ENCODE measurements around the gene USP44.
"Not testable (repeated sequence)": the region's sequence is repeated elsewhere in the genome, so short reads cannot be mapped to it uniquely, and the experiment has no call there.

The USP44 gene

DNA sequence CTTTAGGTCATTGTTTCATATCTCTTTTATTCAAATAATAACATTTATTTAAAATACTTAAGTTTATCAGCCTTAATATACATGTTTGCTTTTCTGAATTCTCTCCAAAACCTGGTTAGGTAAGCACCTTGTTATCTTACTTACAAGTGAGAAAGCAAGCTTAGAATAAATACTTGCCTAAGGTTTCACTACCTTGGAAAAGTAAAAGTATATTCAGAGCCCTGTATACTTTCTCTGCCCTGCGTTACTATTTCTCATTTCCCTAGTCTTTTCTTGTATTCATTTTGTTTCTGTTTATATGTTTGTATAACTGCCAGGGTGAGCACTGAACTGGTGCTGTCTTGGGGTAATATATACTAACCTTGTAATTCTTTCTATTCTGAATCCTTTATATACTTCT, 55.8 kb downstream of the USP44 start:
- Mint-ChIP-seq H3K27ac (ENCODE audit: low read depth) (peak overlapping the region; percentile 30), H3K4me3 (no peak overlapping the region), H3K36me3 (ENCODE audit: insufficient read depth) (peaks cover 60% of the 10 kb centered on the region)

GRCh38 chr12:95494888-95495287, 56.4 kb downstream of the USP44 start:
- H3K9me3 Mint-ChIP-seq = no peaks in the 10 kb centered on the region
- ATAC-seq (replicated peaks; ENCODE audit: extremely low read depth, poor library complexity, severe bottlenecking) (no peak), DNase-seq (ENCODE audit: low spot score in 2 of 2) (no peak)
- peaks cover 63% of the 10 kb centered on the region for H3K36me3 Mint-ChIP-seq (ENCODE audit: insufficient read depth)
- H3K27ac Mint-ChIP-seq (ENCODE audit: low read depth) = no peak overlapping the region
- H3K4me3 Mint-ChIP-seq = no peak overlapping the region
- H3K27me3 Mint-ChIP-seq = no peaks in the 10 kb centered on the region
- H3K4me1 Mint-ChIP-seq = peaks cover 15% of the 10 kb centered on the region

More for the DNA sequence above, 55.8 kb downstream of the USP44 start:
- DNase-seq (ENCODE audit: low spot score in 2 of 2) = no peak
- no peaks in the 10 kb centered on the region for H3K27me3 Mint-ChIP-seq
- no peak for ATAC-seq (replicated peaks; ENCODE audit: extremely low read depth, poor library complexity, severe bottlenecking)
- H3K4me1 Mint-ChIP-seq = peaks cover 19% of the 10 kb centered on the region
- H3K9me3 Mint-ChIP-seq = no peaks in the 10 kb centered on the region

DNA sequence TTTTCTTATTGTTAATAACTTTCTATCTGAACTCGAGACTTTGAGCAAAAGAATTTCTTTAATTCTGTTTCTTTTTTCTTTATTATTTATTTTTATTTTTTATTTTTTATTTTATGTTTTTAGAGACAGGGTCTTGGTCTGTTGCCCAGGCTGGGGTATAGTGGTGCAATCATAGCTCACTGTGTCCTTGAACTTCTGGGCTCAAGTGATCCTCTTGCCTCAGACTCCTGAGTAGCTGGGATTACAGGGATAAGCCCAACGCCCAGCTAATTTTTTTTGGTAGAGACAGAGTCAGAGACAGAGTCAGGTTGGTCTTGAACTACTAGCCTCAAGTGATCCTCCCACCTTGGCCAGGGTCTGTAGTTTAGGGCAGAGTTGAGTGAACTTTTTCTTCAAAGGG, 58.8 kb downstream of the USP44 start:
- Mint-ChIP-seq H3K27me3 (no peaks in the 10 kb centered on the region), H3K27ac (ENCODE audit: low read depth) (no peak overlapping the region), H3K36me3 (ENCODE audit: insufficient read depth) (peaks cover 63% of the 10 kb centered on the region), H3K9me3 (no peaks in the 10 kb centered on the region), H3K4me3 (no peak overlapping the region), H3K4me1 (peaks cover 9% of the 10 kb centered on the region)
- ATAC-seq (replicated peaks; ENCODE audit: extremely low read depth, poor library complexity, severe bottlenecking) (no peak), DNase-seq (ENCODE audit: low spot score in 2 of 2) (no peak)

DNA sequence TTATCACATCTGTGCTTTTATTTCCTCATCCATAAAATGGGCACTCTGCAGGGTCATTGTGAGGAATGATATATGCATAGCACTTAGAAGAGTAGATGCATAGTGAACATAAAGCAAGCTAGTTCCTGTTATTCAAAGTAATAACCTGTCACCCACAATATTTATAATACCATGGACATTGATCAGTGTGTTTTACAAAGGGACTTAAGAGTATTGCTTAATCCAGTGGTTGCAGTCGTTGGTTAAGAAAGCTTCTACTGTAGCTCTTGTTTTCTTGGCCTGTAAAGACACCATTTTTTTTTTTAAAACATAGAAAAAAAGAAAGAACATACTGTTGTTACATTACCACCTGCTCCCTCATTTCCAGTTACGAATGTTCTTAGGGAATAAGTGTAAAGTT, 64.3 kb downstream of the USP44 start:
- peaks cover 15% of the 10 kb centered on the region for H3K4me1 Mint-ChIP-seq
- no peak overlapping the region for H3K4me3 Mint-ChIP-seq
- peaks cover 57% of the 10 kb centered on the region for H3K36me3 Mint-ChIP-seq (ENCODE audit: insufficient read depth)
- no peak for ATAC-seq (replicated peaks; ENCODE audit: extremely low read depth, poor library complexity, severe bottlenecking)
- H3K9me3 Mint-ChIP-seq = no peaks in the 10 kb centered on the region
- no peak overlapping the region for H3K27ac Mint-ChIP-seq (ENCODE audit: low read depth)
- no peak for DNase-seq (ENCODE audit: low spot score in 2 of 2)
- no peaks in the 10 kb centered on the region for H3K27me3 Mint-ChIP-seq

DNA sequence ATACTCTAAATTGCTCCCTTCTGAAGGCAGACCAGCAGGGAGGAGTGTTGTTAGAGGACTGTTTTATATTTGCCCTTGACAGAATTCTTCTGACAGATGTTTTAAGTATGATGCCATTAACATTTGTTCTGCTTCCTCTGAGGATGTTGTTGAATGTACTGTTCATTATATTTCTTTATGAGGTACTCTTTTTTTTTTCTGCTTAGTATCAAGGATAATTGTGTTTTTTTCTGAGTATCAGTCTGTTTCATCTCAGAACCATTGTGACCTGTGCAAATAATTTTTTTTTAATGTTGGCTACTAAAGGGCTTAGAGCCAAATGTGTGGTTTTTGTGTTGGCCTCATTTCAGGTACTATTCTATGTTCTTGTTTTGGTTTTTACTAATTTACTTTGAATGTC, 66.8 kb downstream of the USP44 start:
- H3K36me3 Mint-ChIP-seq (ENCODE audit: insufficient read depth) = peaks cover 44% of the 10 kb centered on the region
- no peak overlapping the region for H3K4me3 Mint-ChIP-seq
- DNase-seq (ENCODE audit: low spot score in 2 of 2) (no peak), ATAC-seq (replicated peaks; ENCODE audit: extremely low read depth, poor library complexity, severe bottlenecking) (no peak)
- no peaks in the 10 kb centered on the region for H3K27me3 Mint-ChIP-seq
- H3K27ac Mint-ChIP-seq (ENCODE audit: low read depth) = no peak overlapping the region
- peaks cover 26% of the 10 kb centered on the region for H3K4me1 Mint-ChIP-seq
- no peaks in the 10 kb centered on the region for H3K9me3 Mint-ChIP-seq

GRCh38 chr12:95482564-95482963, 68.7 kb downstream of the USP44 start:
- not testable (repeated sequence) for DNase-seq (ENCODE audit: low spot score in 2 of 2); ATAC-seq (replicated peaks; ENCODE audit: extremely low read depth, poor library complexity, severe bottlenecking); H3K9me3 Mint-ChIP-seq; H3K27ac Mint-ChIP-seq (ENCODE audit: low read depth); H3K4me3 Mint-ChIP-seq; H3K27me3 Mint-ChIP-seq
- Mint-ChIP-seq H3K36me3 (ENCODE audit: insufficient read depth) (peaks cover 44% of the 10 kb centered on the region), H3K4me1 (peaks cover 44% of the 10 kb centered on the region)

- Mint-ChIP-seq H3K4me1 (peaks cover 44% of the 10 kb centered on the region), H3K4me3 (no peak overlapping the region), H3K9me3 (no peaks in the 10 kb centered on the region), H3K27me3 (no peaks in the 10 kb centered on the region), H3K27ac (ENCODE audit: low read depth) (no peak overlapping the region), H3K36me3 (ENCODE audit: insufficient read depth) (peaks cover 43% of the 10 kb centered on the region)
- ATAC-seq (replicated peaks; ENCODE audit: extremely low read depth, poor library complexity, severe bottlenecking) (no peak), DNase-seq (ENCODE audit: low spot score in 2 of 2) (no peak)
Observed at GRCh38 chr12:95481888-95482287, 69.4 kb downstream of the USP44 start.

- Mint-ChIP-seq H3K4me1 (peaks cover 51% of the 10 kb centered on the region), H3K9me3 (no peaks in the 10 kb centered on the region), H3K27me3 (no peaks in the 10 kb centered on the region), H3K36me3 (ENCODE audit: insufficient read depth) (peaks cover 37% of the 10 kb centered on the region), H3K4me3 (no peak overlapping the region), H3K27ac (ENCODE audit: low read depth) (no peak overlapping the region)
- no peak for DNase-seq (ENCODE audit: low spot score in 2 of 2)
- peak; percentile 32 for ATAC-seq (replicated peaks; ENCODE audit: extremely low read depth, poor library complexity, severe bottlenecking)
Observed at GRCh38 chr12:95481072-95481471, 70.2 kb downstream of the USP44 start.

- DNase-seq (ENCODE audit: low spot score in 2 of 2) (no peak), ATAC-seq (replicated peaks; ENCODE audit: extremely low read depth, poor library complexity, severe bottlenecking) (no peak)
- Mint-ChIP-seq H3K36me3 (ENCODE audit: insufficient read depth) (peaks cover 36% of the 10 kb centered on the region), H3K4me1 (peaks cover 60% of the 10 kb centered on the region), H3K4me3 (no peak overlapping the region), H3K27me3 (no peaks in the 10 kb centered on the region), H3K27ac (ENCODE audit: low read depth) (no peak overlapping the region), H3K9me3 (no peaks in the 10 kb centered on the region)
Observed at GRCh38 chr12:95480230-95480629, 71.0 kb downstream of the USP44 start.

GRCh38 chr12:95474660-95474958, 76.7 kb downstream of the USP44 start:
- ATAC-seq (replicated peaks; ENCODE audit: extremely low read depth, poor library complexity, severe bottlenecking) = no peak
- Mint-ChIP-seq H3K27me3 (no peaks in the 10 kb centered on the region), H3K27ac (ENCODE audit: low read depth) (peak overlapping the region; percentile 99), H3K4me3 (peak overlapping the region; percentile 95), H3K9me3 (no peaks in the 10 kb centered on the region), H3K36me3 (ENCODE audit: insufficient read depth) (peaks cover 32% of the 10 kb centered on the region), H3K4me1 (peaks cover 54% of the 10 kb centered on the region)
- no peak for DNase-seq (ENCODE audit: low spot score in 2 of 2)

DNA sequence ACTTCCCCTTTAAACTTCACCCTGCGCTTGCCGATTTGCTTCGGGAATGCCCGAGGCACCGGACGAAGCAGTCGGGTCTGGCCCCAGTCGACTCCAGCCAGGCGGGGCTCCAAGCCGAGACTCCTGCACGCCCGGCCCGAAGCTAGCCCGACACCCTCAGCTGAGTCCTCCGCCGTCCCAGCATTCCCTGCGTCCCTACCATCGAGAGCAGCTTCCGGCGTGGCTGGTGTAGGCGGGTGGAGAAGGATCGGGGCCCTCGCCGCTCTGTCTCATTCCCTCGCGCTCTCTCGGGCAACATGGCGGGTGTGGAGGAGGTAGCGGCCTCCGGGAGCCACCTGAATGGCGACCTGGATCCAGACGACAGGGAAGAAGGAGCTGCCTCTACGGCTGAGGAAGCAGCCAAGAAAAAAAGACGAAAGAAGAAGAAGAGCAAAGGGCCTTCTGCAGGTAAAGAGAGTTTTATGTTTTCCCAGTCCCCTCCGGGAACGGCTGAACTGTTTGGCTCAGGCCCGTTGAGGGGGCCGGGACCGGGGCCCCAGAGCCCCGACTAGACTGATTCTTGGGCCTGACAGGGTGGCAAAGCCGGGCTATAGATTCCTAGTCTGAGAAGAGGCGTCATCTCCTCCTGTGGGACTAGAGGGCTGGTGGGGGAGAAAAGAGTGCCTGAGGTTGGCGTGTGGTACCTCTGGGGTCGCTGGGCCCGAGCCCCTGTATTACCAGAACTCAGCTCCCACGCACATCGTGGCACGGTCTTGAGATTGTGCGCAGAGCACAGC, 77.2 kb downstream of the USP44 start, which contains the start of gene METAP2:
Gene METAP2, plus strand, starts transcription at position 269 of the 776 bp plus-strand sequence. Its CDS starts 28 bp downstream, at position 297.
- Mint-ChIP-seq H3K9me3 (no peaks in the 10 kb centered on the region), H3K36me3 (ENCODE audit: insufficient read depth) (peaks cover 29% of the 10 kb centered on the region), H3K27ac (ENCODE audit: low read depth) (peak within 1 kb of the TSS; percentile 99), H3K4me1 (peaks cover 50% of the 10 kb centered on the region), H3K4me3 (peak within 1 kb of the TSS; percentile 95), H3K27me3 (no peaks in the 10 kb centered on the region)
- ATAC-seq (replicated peaks; ENCODE audit: extremely low read depth, poor library complexity, severe bottlenecking) (peak; percentile 98), DNase-seq (ENCODE audit: low spot score in 2 of 2) (peak; percentile 74 to 79)

- Mint-ChIP-seq H3K27me3 (no peaks in the 10 kb centered on the region), H3K4me3 (peak overlapping the region; percentile 95), H3K4me1 (peaks cover 43% of the 10 kb centered on the region), H3K27ac (ENCODE audit: low read depth) (peak overlapping the region; percentile 99), H3K9me3 (no peaks in the 10 kb centered on the region), H3K36me3 (ENCODE audit: insufficient read depth) (peaks cover 24% of the 10 kb centered on the region)
- ATAC-seq (replicated peaks; ENCODE audit: extremely low read depth, poor library complexity, severe bottlenecking) = peak; percentile 60
- peak in 1 of 2 donors; percentile 20 for DNase-seq (ENCODE audit: low spot score in 2 of 2)
Observed at GRCh38 chr12:95473231-95473883, 77.9 kb downstream of the USP44 start.

DNA sequence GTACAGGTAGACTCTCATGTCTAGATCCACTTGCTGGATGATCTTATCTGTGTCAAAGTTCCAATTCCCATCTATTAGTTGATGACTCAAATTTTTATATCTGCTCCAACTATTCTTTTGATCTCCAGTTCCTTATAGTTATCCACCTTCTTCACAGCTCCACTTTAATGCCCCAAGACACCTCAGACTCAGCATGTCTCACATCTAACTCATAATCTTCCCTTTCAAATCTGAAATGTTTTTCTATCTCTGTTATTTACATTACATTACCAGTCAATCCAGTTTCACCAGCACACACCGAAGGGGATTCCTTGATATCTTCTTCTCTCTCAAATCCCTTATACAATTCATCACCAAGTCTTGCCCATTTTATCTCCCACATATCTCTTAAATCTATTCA, 81.0 kb downstream of the USP44 start:
- Mint-ChIP-seq H3K36me3 (ENCODE audit: insufficient read depth) (peaks cover 13% of the 10 kb centered on the region), H3K9me3 (no peaks in the 10 kb centered on the region)

More for the DNA sequence above, 81.0 kb downstream of the USP44 start:
- DNase-seq (ENCODE audit: low spot score in 2 of 2) = no peak
- H3K4me1 Mint-ChIP-seq = peaks cover 21% of the 10 kb centered on the region
- no peak overlapping the region for H3K27ac Mint-ChIP-seq (ENCODE audit: low read depth)
- H3K4me3 Mint-ChIP-seq = no peak overlapping the region
- ATAC-seq (replicated peaks; ENCODE audit: extremely low read depth, poor library complexity, severe bottlenecking) = no peak
- H3K27me3 Mint-ChIP-seq = no peaks in the 10 kb centered on the region
